HG03439 (cell line): ENCODE results near the gene OPN1MW3.
"Not testable (repeated sequence)": the region's sequence is repeated elsewhere in the genome, so short reads cannot be mapped to it uniquely, and the experiment has no call there.

Experiments
- ATAC-seq: cut with Tn5 transposase; IDR thresholded peaks from one replicate; pipeline ENCODE4 v1.9.1; 2021; ENCODE audit warnings: mild to moderate bottlenecking, moderate library complexity; ENCODE audit not compliant: unreplicated experiment

OPN1MW3 gene

GRCh38 chrX:154257282-154257681 is at the start of gene OPN1MW3:
TSS of gene OPN1MW3 (plus strand) at chrX:154257582. CDS start at chrX:154257620, 38 bp downstream.
- not testable (repeated sequence) for ATAC-seq

GRCh38 chrX:154209670-154210418 is 47.5 kb upstream of the OPN1MW3 start:
- ATAC-seq: peak; percentile 80

GRCh38 chrX:154211057-154211456 is 46.3 kb upstream of the OPN1MW3 start:
- ATAC-seq: not testable (repeated sequence)

- not testable (repeated sequence) for ATAC-seq
These were observed 45.9 kb upstream of the OPN1MW3 start for GRCh38 chrX:154211499-154211898.

- ATAC-seq: not testable (repeated sequence)
These were observed 37.9 kb upstream of the OPN1MW3 start, which contains the start of gene OPN1MW2 for GRCh38 chrX:154219456-154219855. TSS of gene OPN1MW2 (plus strand) at chrX:154219756. CDS start at chrX:154219816, 60 bp downstream.

- ATAC-seq: not testable (repeated sequence)
These were observed 32.1 kb upstream of the OPN1MW3 start for GRCh38 chrX:154225292-154225691.

DNA sequence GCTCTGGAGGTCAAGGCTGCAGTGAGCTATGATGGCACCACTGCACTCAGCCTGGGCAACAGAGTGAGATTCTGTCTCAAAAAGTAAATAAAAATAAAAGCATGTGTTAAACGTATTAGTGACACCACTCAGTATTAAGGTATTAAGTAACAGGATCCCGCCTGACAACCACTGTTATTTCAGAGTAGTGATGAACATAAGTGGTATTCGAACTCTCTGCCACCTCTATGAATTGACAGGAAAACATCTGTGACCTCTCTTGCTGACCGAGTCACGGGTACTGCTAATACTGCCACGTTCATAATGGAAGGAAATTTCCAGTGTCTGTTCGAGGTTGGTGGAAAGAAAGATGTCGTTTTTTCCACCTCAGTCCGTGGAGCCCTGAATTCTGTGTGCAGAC is 30.7 kb upstream of the OPN1MW3 start:
- ATAC-seq: not testable (repeated sequence)

DNA sequence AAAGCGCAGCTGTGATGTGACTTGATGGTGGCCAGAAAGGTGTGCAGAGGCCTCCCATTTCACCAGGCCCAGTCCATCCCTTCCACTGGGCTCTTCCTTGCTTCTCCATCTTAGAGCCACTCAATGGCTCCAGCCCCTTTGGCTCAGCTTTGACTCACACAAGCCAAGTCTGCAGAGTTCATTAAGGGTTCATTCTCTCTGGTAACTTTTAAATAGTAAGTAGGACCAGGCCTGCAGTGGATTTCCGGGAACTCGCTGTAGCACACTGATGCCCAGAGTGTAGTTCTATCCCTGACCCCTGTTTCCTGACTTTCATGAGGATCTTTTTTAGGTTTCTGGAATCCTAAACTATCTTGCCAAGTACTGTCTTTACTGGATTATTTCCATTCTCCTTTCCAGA is 25.9 kb upstream of the OPN1MW3 start:
- not testable (repeated sequence) for ATAC-seq

- ATAC-seq: not testable (repeated sequence)
These were observed 23.8 kb upstream of the OPN1MW3 start for GRCh38 chrX:154233620-154234019.

GRCh38 chrX:154238939-154239559 is 18.3 kb upstream of the OPN1MW3 start:
- ATAC-seq: not testable (repeated sequence)

DNA sequence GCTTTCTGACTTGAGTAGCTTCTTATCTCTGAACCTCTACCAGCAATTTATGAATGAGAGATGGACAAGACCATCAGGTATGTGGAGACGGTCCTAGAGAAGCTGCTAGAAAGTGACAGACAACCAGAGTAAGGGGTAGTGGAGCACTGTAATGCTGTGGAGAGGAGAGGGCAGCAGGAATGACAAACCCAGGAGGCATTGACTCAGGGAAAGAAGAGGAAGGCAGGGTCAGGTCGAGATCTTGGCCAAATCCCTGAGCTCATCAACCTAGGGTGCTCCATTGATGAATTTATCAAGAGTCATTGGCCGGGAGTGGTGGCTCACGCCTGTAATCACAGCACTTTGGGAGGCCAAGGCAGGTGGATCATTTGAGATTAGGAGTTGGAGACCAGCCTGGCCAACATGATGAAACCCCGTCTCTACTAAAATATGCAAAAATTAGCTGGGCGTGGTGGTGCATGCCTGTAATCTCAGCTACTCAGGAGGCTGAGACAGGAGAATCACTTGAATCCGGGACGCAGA is 17.3 kb upstream of the OPN1MW3 start:
- ATAC-seq: not testable (repeated sequence)

DNA sequence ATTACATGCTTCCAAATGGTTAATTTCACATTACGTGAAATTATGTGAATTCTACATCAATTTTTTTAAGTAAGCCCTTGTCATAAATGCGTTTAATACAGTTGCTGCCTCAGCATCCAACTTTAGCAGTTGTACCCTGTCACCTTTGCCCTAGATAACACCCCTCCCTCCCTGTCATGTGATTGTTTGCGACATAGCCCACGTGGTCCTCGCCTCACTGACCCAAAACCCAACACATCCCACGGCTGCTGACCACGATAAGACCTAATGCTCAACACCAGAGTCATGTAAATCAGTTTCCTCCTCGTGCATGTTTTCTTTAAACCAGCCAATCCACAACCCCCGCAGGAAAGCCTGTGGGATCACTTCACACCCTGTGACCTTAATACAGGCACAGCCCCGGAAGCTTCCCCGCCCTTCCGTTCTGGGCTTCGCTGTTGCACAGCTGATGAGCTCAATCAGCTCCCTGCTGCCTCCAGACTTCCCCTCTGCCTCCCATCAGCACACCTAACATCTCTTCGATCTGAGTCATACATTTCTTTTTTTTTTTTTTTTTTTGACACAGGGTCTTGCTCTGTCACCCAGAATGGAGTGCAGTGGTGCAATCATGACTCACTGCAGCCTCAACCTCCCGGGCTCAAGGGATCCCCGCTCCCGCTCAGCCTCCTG is 9.9 kb upstream of the OPN1MW3 start:
- peak; percentile 67 for ATAC-seq

GRCh38 chrX:154248076-154248475 is 9.3 kb upstream of the OPN1MW3 start:
- not testable (repeated sequence) for ATAC-seq

GRCh38 chrX:154258711-154259110 is 1.3 kb downstream of the OPN1MW3 start:
- ATAC-seq: not testable (repeated sequence)

GRCh38 chrX:154263072-154263471 is 5.7 kb downstream of the OPN1MW3 start:
- not testable (repeated sequence) for ATAC-seq

- ATAC-seq: not testable (repeated sequence)
These were observed 11.9 kb downstream of the OPN1MW3 start for GRCh38 chrX:154269245-154269644.

DNA sequence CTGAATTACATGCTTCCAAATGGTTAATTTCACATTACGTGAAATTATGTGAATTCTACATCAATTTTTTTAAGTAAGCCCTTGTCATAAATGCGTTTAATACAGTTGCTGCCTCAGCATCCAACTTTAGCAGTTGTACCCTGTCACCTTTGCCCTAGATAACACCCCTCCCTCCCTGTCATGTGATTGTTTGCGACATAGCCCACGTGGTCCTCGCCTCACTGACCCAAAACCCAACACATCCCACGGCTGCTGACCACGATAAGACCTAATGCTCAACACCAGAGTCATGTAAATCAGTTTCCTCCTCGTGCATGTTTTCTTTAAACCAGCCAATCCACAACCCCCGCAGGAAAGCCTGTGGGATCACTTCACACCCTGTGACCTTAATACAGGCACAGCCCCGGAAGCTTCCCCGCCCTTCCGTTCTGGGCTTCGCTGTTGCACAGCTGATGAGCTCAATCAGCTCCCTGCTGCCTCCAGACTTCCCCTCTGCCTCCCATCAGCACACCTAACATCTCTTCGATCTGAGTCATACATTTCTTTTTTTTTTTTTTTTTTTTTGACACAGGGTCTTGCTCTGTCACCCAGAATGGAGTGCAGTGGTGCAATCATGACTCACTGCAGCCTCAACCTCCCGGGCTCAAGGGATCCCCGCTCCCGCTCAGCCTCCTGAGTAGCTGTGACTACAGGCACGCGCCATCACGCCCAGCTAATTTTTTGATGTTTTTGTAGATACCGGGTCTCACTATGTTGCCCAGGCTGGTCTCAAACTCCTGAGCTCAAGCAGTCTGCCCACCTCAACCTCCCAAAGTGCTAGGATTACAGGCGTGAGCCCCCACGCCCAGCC is 27.3 kb downstream of the OPN1MW3 start:
- ATAC-seq: not testable (repeated sequence)

- ATAC-seq: not testable (repeated sequence)
These were observed 29.0 kb downstream of the OPN1MW3 start for GRCh38 chrX:154286406-154286805.

DNA sequence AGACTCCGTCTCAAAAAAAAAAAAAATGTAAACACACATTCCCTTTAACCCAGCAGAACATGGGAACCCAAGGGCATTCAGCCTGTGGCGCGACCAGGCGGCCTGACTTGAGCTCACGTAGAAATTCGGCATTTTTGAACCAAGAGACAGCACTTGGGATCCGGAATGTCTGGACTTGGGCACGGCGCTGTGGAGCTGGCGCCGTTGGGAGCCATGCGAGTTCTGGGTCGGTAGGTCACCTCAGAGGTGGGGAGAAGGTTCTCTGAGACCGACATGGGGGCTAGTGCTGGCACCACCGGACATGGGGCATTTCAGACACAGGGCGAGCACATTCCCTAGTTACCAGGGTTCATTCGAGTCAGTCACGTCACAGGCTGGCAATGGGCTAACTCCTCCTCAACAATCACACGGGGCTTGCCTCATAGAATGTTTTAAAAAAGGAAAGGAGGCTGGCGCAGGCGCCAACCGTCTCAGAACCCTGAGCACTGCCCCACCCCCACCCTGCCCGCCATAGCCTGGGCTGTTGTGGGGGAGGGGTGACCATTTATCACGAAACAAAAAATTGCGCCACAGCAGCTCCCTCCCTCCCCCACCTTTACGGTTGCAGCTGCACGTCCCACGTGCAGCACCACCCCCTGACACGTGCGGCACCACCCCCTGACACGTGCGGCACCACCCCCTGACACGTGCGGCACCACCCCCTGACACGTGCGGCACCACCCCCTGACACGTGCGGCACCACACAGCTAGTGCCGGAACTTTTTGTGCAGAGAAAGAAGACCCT is 37.6 kb downstream of the OPN1MW3 start, which contains the start of gene TEX28:
TSS of gene TEX28 (minus strand) at position 334 of the 784 bp plus-strand sequence. CDS start 3,007 bp downstream, outside the sequence.
- ATAC-seq: no peak
